ENCODE results near the gene OR2L8. TPM values are rescaled to one million over a fixed set of nuclear protein-coding genes. Genes with fewer than 3 reads are reported as not detected.

The OR2L8 gene
- total RNA-seq, 2 experiments from 2014 or later = 0.29 to 0.34 TPM

DNA sequence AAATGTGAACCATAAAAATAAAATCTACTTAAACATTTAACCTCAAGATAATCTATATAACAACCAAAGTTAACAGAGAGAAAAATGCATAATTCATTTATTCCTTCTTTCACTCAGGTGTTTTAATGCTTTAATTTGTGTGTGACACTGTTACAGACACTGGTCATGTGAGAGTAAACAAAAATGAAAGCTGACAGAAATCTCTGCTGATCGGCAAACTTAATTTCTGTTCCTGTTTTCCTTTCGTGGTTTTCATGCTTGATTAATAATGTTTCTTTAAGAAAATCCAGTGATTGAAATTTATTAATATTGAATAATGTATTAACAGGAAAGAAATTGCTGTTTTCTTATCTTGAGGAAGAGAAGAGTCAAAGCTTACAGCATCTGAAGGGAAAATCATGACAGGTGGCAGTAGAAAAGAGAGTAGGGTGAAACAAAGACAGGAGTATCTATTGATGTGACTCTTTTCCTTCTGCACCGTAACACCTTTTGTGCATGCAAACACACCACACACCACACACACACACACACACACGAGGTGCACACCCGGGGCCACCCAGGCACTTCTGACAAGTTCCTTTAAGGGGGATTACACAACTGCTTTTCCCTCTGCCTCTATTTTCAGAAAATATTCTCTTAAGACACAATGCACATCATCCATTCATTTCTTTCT lies 18.0 kb downstream of the OR2L8 start:
- ATAC-seq (no peak), DNase-seq (no peak)
- CTCF ChIA-PET = interaction anchor here (0.6 kb wide), 1 partner anchor 42 kb away, joined by 3 read pairs; no protein-coding TSS in a partner anchor
- no peaks in the 10 kb centered on the region for H3K27me3 Mint-ChIP-seq
- H3K27ac Mint-ChIP-seq = no peak overlapping the region
- H3K36me3 Mint-ChIP-seq (ENCODE audit: low read depth) = peaks cover 9% of the 10 kb centered on the region
- H3K4me3 Mint-ChIP-seq = no peak overlapping the region
- peaks cover 14% of the 10 kb centered on the region for H3K4me1 Mint-ChIP-seq (ENCODE audit: low read depth)
- POLR2A ChIA-PET = no interaction called here
- TF ChIP-seq, protein P1, sequence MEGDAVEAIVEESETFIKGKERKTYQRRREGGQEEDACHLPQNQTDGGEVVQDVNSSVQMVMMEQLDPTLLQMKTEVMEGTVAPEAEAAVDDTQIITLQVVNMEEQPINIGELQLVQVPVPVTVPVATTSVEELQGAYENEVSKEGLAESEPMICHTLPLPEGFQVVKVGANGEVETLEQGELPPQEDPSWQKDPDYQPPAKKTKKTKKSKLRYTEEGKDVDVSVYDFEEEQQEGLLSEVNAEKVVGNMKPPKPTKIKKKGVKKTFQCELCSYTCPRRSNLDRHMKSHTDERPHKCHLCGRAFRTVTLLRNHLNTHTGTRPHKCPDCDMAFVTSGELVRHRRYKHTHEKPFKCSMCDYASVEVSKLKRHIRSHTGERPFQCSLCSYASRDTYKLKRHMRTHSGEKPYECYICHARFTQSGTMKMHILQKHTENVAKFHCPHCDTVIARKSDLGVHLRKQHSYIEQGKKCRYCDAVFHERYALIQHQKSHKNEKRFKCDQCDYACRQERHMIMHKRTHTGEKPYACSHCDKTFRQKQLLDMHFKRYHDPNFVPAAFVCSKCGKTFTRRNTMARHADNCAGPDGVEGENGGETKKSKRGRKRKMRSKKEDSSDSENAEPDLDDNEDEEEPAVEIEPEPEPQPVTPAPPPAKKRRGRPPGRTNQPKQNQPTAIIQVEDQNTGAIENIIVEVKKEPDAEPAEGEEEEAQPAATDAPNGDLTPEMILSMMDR (IDR thresholded peaks at IDR 0.05) = no peak
- peaks cover 5% of the 10 kb centered on the region for H3K9me3 Mint-ChIP-seq
- intact Hi-C loops (cut with micrococcal nuclease) = no loop called here

DNA sequence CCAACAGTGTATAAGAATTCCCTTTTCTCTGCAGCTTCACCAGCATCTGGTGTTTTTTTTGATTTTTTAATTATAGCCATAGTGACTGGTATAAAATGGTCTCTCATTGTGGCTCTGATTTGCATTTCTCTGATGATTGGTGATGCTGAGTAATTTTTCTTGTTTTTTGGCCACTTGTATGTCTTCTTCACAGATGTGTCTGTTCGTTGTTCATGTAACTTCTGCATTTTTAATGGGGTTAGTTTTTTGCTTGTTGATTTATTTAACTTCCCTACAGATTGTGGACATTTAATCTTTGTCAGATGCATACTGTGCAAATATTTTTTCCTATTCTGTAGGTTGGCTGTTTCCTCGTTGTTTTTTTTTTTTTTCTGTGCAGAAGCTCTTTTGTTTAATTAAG lies 44.3 kb downstream of the OR2L8 start:
- POLR2A ChIA-PET = no interaction called here
- Mint-ChIP-seq H3K4me3 (no peak overlapping the region), H3K4me1 (ENCODE audit: low read depth) (no peaks in the 10 kb centered on the region), H3K27ac (no peak overlapping the region), H3K36me3 (ENCODE audit: low read depth) (peaks cover 5% of the 10 kb centered on the region), H3K27me3 (no peaks in the 10 kb centered on the region), H3K9me3 (no peaks in the 10 kb centered on the region)
- CTCF ChIA-PET = no interaction called here
- DNase-seq = no peak
- intact Hi-C loops (cut with micrococcal nuclease) = no loop called here
- TF ChIP-seq, protein P1 (IDR thresholded peaks at IDR 0.05) = no peak
- no peak for ATAC-seq

DNA sequence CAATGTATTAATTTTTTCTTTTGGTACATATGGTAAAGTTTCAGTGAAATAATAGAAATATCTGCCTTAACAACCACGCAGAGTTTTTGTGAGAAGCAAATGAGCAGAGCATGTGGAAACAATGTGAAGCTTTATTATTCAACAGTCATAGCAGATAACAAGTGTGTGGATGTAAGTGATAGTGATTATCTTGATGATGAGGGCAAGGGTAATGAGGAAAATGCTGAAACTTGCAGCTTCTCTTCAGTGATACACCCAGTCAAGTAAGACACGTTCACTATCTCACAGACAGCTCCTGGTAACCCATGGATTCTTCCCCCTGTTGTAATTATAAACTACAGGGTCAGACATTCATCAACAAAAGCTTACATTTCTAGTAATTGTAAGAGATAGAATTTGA lies 50.2 kb downstream of the OR2L8 start:
- ChIA-PET POLR2A (no interaction called here), CTCF (no interaction called here)
- Mint-ChIP-seq H3K27me3 (no peaks in the 10 kb centered on the region), H3K4me1 (ENCODE audit: low read depth) (peaks cover 1% of the 10 kb centered on the region), H3K36me3 (ENCODE audit: low read depth) (no peaks in the 10 kb centered on the region), H3K4me3 (no peak overlapping the region), H3K9me3 (no peaks in the 10 kb centered on the region), H3K27ac (no peak overlapping the region)
- ATAC-seq = no peak
- no peak for DNase-seq
- TF ChIP-seq, protein P1 (IDR thresholded peaks at IDR 0.05) = no peak
- intact Hi-C loops (cut with micrococcal nuclease) = no loop called here

Other genes with a start within 250 kb of the OR2L8 start
- not detected for gene OR6F1, start 232.2 kb upstream of the OR2L8 start, total RNA-seq
- not detected for gene OR14K1, start 210.2 kb upstream of the OR2L8 start, total RNA-seq
- gene OR14A2, start 200.7 kb upstream of the OR2L8 start, total RNA-seq = not detected
- gene OR1C1, start 188.3 kb upstream of the OR2L8 start, total RNA-seq = not detected
- gene OR14A16, start 124.7 kb upstream of the OR2L8 start, total RNA-seq = not detected
- not detected for gene OR11L1, start 107.0 kb upstream of the OR2L8 start, total RNA-seq
- gene TRIM58, start 91.7 kb upstream of the OR2L8 start, total RNA-seq = under 1 TPM in 1 of 2 experiments, not detected in 1; 0.11 TPM
- not detected for gene OR2W3, start 53.3 kb upstream of the OR2L8 start, total RNA-seq
- not detected for gene OR2T8, start 28.6 kb upstream of the OR2L8 start, total RNA-seq
- not detected for gene OR2AJ1, start 24.0 kb upstream of the OR2L8 start, total RNA-seq
- gene OR2AK2, start 16.4 kb downstream of the OR2L8 start, total RNA-seq = not detected
- not detected for gene OR2L5, start 64.8 kb downstream of the OR2L8 start, total RNA-seq
- gene OR2L2, start 81.2 kb downstream of the OR2L8 start, total RNA-seq = under 1 TPM in 1 of 2 experiments, not detected in 1; 0.07 TPM
- gene OR2L3, start 98.0 kb downstream of the OR2L8 start, total RNA-seq = not detected
- gene OR2L13, start 146.3 kb downstream of the OR2L8 start, total RNA-seq = not detected
- not detected for gene OR2M5, start 196.3 kb downstream of the OR2L8 start, total RNA-seq
- gene OR2M2, start 226.0 kb downstream of the OR2L8 start, total RNA-seq = not detected
- not detected for gene OR2M3, start 248.4 kb downstream of the OR2L8 start, total RNA-seq

Data from activated CD8-positive, alpha-beta T cell treated with anti-CD3 and anti-CD28 coated beads for 36 hours (primary cell).